ENCODE data around the gene SIAH3. TPM values are rescaled to one million over a fixed set of nuclear protein-coding genes. Genes with fewer than 3 reads are reported as not detected.

SIAH3 gene
- total RNA-seq, 1 experiment from 2014 or later, result not detected

- Histone ChIP-seq H3K4me1 (ENCODE audit: control insufficient read depth in 1 of 2, insufficient read depth in 2 of 2, low read length in 2 of 2) (no peaks in the 10 kb centered on the region; a peak in 1 of 4 replicates), H3K36me3 (ENCODE audit: control insufficient read depth in 1 of 2, insufficient read depth in 2 of 2, low read length in 2 of 2) (no peaks in the 10 kb centered on the region), H4K20me1 (ENCODE audit: insufficient read depth) (no peaks in the 10 kb centered on the region), H3K9ac (ENCODE audit: low read length) (no peak overlapping the region), H3K79me2 (ENCODE audit: insufficient read depth, low read length) (no peaks in the 10 kb centered on the region), H3K27ac (ENCODE audit: low read depth, low read length) (no peak overlapping the region), H2AFZ (ENCODE audit: low read depth, low read length, poor library complexity, severe bottlenecking) (no peak overlapping the region), H3K9me2 (ENCODE audit: insufficient read depth) (no peaks in the 10 kb centered on the region), H3K4me3 (replicated peaks in 1 of 2; ENCODE audit: low read depth in 1 of 2, low read length in 2 of 2) (no peak overlapping the region), H3K9me3 (ENCODE audit: control insufficient read depth in 1 of 2, insufficient read depth in 1 of 2, low read depth in 1 of 2, low read length in 2 of 2) (no peaks in the 10 kb centered on the region), H3K27me3 (ENCODE audit: insufficient read depth, low read length) (no peaks in the 10 kb centered on the region; the same call in 1 of the 2 replicates), H3K4me2 (ENCODE audit: low read length) (no peak overlapping the region)
- ChIA-PET POLR2A (no interaction called here), RAD21 (ENCODE audit: low non-redundant PET in 1 of 2, low total read pairs in 2 of 2, uncharacterized antibody in 2 of 2, unreplicated experiment in 2 of 2) (no interaction called here), CTCF (no interaction called here)
- TF ChIP-seq ZBTB33 (IDR thresholded peaks at IDR 0.05; ENCODE audit: extremely low read depth, insufficient replicate concordance, low read length) (no peak), REST (IDR thresholded peaks at IDR 0.05; ENCODE audit: low read depth) (no peak), CEBPB (IDR thresholded peaks at IDR 0.05; ENCODE audit: low read depth) (no peak), CTCF (IDR thresholded peaks at IDR 0.05 in 2 of 3, conservative IDR thresholded peaks at IDR 0.05 in 1 of 3; ENCODE audit: borderline replicate concordance in 1 of 3, insufficient read depth in 1 of 3, low read depth in 2 of 3, low read length in 2 of 3) (no peak), EZH2phosphoT487 (IDR thresholded peaks at IDR 0.05; ENCODE audit: borderline replicate concordance) (no peak), SRF (IDR thresholded peaks at IDR 0.05; ENCODE audit: low read depth) (no peak), FOSL1 (IDR thresholded peaks at IDR 0.05; ENCODE audit: low read depth) (no peak), POLR2A (IDR thresholded peaks at IDR 0.05; ENCODE audit: borderline replicate concordance, extremely low read depth, insufficient read depth, insufficient read length) (no peak), ELF1 (IDR thresholded peaks at IDR 0.05; ENCODE audit: borderline replicate concordance, low read depth) (no peak), TCF7L2 (IDR thresholded peaks at IDR 0.05; ENCODE audit: borderline replicate concordance, extremely low read depth, insufficient read depth, insufficient read length) (no peak), CBX3 (IDR thresholded peaks at IDR 0.05; ENCODE audit: low read depth) (no peak)
- DNase-seq (ENCODE audit: low read depth, low spot score) (no peak), ATAC-seq (no peak)
- intact Hi-C loops (cut with micrococcal nuclease), result no loop called here
- BruUV-seq (replicated peaks), result no TSS peak
These were observed 69.8 kb downstream of the SIAH3 start for GRCh38 chr13:45781553-45782326.
